ENCODE data around the gene KPNB1.

Gene KPNB1

DNA sequence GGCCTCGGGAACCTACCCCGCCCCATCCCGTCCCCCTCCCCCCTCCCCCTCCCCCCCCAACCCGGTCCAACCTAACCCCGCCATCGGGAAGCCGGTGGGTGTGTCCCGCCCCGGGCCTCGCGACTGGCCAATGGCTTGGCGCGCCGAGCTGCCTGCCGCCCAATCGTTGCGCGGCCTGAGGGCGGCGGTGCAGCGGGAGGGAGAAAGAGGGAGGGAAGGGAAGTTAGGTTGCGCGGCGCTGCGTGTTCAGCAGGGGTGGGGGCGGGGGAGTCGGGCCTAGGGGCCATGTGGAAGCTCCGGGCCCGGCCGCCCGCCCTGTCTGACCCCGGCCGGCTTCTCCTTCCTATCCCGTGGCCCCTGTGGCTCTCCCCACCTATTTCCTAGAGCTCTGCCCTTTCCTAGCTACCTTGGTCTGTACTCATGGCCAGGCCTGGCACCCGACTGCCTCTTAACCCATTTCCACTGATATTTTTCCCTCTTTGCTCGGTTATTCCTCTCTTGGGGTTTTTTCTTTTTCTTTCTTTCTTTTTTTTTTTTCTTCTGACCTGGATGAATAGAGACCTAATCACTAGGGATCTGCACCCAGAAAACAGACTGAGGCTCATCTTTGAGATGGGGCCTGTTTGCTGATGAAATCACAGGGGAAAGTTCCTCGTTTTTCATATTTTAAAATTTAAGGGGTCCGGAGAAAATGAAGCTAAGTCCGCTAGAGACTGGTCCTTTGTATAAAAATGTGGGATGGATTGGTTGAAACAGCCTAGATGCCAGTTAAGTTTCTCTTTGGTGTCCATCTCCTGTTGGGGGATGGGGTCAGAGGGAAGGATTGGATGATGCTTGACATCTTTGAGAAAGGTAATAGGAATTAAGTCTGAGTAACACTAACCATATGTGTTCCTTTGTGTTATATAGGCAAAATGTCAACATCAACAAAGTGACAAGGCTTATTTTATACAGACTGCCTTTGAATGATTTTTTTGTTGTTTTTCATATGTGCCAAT, 1.1 kb downstream of the KPNB1 start:
- DNase-seq (ENCODE audit: extremely low read depth, low read depth) = peak; percentile 89
- TF ChIP-seq, protein P1, sequence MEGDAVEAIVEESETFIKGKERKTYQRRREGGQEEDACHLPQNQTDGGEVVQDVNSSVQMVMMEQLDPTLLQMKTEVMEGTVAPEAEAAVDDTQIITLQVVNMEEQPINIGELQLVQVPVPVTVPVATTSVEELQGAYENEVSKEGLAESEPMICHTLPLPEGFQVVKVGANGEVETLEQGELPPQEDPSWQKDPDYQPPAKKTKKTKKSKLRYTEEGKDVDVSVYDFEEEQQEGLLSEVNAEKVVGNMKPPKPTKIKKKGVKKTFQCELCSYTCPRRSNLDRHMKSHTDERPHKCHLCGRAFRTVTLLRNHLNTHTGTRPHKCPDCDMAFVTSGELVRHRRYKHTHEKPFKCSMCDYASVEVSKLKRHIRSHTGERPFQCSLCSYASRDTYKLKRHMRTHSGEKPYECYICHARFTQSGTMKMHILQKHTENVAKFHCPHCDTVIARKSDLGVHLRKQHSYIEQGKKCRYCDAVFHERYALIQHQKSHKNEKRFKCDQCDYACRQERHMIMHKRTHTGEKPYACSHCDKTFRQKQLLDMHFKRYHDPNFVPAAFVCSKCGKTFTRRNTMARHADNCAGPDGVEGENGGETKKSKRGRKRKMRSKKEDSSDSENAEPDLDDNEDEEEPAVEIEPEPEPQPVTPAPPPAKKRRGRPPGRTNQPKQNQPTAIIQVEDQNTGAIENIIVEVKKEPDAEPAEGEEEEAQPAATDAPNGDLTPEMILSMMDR (IDR thresholded peaks at IDR 0.05; ENCODE audit: low read depth, low read length) = no peak

DNA sequence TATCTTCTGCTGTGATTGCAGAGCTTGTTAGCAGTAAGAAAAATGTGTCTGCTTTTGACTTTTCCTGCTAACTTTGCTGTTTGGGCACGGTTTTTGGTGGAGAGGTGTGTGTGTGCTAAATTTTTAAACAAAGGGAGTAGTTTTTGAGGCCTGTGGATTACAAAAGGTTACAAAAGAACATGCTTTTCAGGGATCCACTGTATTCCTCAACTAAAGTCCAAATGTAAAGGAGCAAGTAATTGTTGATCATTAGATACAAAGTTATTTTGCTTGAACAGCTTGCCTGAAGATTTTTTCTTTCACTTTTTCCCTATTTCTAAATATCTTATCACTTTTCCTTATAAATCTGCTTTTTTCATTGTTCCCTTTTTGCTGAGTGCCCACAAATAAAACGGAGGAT, 2.0 kb downstream of the KPNB1 start:
- TF ChIP-seq, protein P1 (IDR thresholded peaks at IDR 0.05; ENCODE audit: low read depth, low read length) = no peak
- no peak for DNase-seq (ENCODE audit: extremely low read depth, low read depth)

DNA sequence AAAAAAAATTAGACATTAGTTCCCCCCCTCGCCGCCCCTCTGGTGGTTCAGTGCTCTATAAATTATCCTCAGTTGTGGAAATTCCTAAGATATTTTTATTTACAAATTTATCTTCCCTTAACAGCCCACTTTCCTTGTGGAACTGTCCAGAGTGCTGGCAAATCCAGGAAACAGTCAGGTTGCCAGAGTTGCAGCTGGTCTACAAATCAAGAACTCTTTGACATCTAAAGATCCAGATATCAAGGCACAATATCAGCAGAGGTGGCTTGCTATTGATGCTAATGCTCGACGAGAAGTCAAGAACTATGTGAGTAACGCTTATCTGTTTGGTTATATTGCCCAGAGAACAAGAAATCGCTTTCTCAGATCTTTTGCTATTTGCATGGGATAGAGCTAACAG, 2.9 kb downstream of the KPNB1 start:
- no peak for DNase-seq (ENCODE audit: extremely low read depth, low read depth)
- TF ChIP-seq, protein P1 (IDR thresholded peaks at IDR 0.05; ENCODE audit: low read depth, low read length) = no peak

DNA sequence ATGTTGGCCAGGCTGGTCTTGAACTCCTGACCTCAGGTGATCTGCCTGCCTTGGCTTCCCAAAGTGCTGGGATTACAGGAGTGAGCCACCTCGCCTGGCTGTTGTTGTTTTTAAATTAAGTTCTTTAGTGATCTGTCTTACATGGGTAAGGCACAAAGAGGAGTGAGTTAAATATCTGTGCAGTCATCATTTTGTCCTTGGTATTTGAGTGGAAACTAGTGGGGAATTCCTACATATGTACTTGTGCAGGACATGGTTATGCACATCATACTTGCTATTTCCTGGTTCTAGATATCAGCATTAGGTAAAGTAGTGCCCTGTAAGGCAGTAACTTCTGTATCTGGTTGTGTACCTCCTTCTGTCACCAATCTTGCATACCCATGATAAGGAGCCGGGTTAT, 3.7 kb downstream of the KPNB1 start:
- DNase-seq (ENCODE audit: extremely low read depth, low read depth) = no peak
- TF ChIP-seq, protein P1 (IDR thresholded peaks at IDR 0.05; ENCODE audit: low read depth, low read length) = no peak

DNA sequence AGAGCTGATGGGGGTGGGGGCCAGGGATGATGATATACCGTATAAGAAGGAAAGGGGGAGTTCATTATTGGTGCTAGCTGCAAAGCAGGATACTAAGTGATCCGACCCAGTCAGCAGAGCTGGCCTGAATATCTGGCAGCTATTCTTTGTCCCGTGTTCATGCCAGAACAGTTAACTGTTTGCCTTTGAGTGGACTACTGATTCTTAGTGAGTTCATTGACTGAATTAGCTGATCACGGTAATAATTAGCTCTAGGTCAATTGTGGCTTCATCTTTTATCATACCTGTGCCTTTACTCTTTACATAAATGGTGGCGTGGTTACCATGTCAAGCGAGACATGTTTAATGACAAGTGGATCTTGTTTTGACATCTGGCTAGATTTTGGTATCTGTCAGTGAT, 5.3 kb downstream of the KPNB1 start:
- TF ChIP-seq, protein P1 (IDR thresholded peaks at IDR 0.05; ENCODE audit: low read depth, low read length) = no peak

DNA sequence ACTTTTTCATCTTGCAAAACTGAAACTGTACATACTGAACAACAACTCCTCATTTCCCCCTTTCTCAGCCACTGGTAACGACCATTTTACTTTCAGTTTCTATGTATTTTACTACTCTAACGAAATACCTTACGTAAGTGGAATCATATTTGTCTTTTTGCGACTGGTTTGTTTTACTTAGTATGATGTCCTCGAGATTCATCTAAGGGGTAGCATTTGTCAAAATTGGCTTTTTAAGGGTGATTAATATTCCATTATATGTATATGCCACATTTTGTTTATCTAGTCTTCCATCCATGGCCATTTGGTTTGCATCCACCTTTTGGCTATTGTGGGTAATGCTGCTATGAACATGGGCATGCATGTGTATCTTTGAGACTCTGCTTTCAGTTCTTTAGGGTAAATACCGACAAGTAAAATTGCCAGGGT, 10.4 kb downstream of the KPNB1 start:
- TF ChIP-seq, protein P1 (IDR thresholded peaks at IDR 0.05; ENCODE audit: low read depth, low read length) = no peak
- DNase-seq (ENCODE audit: extremely low read depth, low read depth) = no peak

More for the DNA sequence above, 5.3 kb downstream of the KPNB1 start:
- no peak for DNase-seq (ENCODE audit: extremely low read depth, low read depth)

DNA sequence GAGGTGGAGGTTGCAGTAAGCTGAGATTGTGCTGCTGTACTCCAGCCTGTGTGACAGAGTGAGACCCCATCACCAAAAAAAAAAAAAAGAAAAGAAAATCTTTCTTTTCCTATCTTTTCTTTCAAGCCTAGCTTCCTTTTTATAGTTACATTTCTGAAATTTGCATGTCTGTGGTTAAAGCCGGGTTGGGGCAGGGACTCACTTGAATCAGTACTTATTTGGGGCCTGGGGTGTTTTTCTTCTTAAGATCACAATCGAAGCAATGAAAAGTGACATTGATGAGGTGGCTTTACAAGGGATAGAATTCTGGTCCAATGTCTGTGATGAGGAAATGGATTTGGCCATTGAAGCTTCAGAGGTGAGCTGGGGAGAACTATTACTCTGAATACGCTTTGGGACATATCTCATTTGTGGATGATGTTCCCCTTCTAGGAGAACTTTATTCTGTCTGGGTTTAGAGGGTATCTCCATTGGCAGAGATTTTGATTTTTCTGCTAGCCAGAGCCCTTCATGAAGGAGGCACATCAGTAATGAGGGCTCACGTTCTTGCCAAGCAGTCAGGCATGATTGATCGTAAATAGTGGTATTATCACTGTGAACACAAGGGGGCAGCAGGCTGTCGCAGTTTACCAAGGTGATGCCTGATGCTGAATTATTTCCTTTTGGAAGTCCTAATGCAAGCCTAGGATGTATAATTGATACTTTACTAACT, 14.3 kb downstream of the KPNB1 start:
- DNase-seq (ENCODE audit: extremely low read depth, low read depth) = peak; percentile 44
- TF ChIP-seq, protein P1 (IDR thresholded peaks at IDR 0.05; ENCODE audit: low read depth, low read length) = peak; percentile 74

Data from AG09319 (cell line).